Thoracic aorta (tissue), 2 donors: ENCODE results near the gene SYT6. TPM values are rescaled to one million over a fixed set of nuclear protein-coding genes. Genes with fewer than 3 reads are reported as not detected.

Experiments used
- ATAC-seq: fragments of 150-250 bp; one replicate; pipeline ENCODE4 v1.8.0; 2017; ENCODE audit warnings: low read depth; ENCODE audit not compliant: insufficient number of reproducible peaks, low FRiP score
- DNase-seq: peaks from one replicate; pipeline ENCODE4 v3.0.0-alpha.2; 2020; ENCODE audit warnings: low spot score
- H3K27ac ChIP-seq, 2 donors: fragments of 200-600 bp; sonication (generic); 1 replicate in 1 of 2; 2 replicates in 1 of 2; pipeline ENCODE4 v1.5.1; 2016; ENCODE audit warnings: mild to moderate bottlenecking in 2 of 2, moderate library complexity in 2 of 2
- H3K27me3 ChIP-seq: fragments of 200-600 bp; sonication (generic); replicated peaks from 2 replicates; pipeline ENCODE4 v1.6.0; 2016; ENCODE audit warnings: mild to moderate bottlenecking; ENCODE audit not compliant: insufficient read depth
- H3K36me3 ChIP-seq: fragments of 200-600 bp; sonication (generic); one replicate; pipeline ENCODE4 v1.5.1; 2016
- H3K4me1 ChIP-seq, 2 donors: fragments of 200-600 bp; sonication (generic); 1 replicate in 1 of 2; 2 replicates in 1 of 2; pipeline versions ENCODE4 v1.5.1 to v1.6.0; 2016; ENCODE audit warnings: low read depth in 2 of 2, mild to moderate bottlenecking in 1 of 2; ENCODE audit not compliant: control insufficient read depth in 1 of 2
- H3K4me3 ChIP-seq: fragments of 200-600 bp; sonication (generic); 2 replicates; pipeline ENCODE4 v1.5.1; 2016; ENCODE audit warnings: mild to moderate bottlenecking
- H3K9me3 ChIP-seq: fragments of 200-600 bp; sonication (generic); 2 replicates; pipeline ENCODE4 v1.5.1; 2016
- CTCF ChIP-seq: fragments of 200-600 bp; sonication (generic); IDR thresholded peaks from one replicate; pipeline ENCODE4 v1.5.1; 2019; ENCODE audit warnings: antibody characterized with exemption
- total RNA-seq, 2 donors: library from RNA; depleted of rRNA; stranded (reverse); fragments of >200 nt; gene quantifications; one replicate each; pipeline versions ENCODE4 v1.1.0 to v1.2.3, GENCODE V29; 2016

The SYT6 gene
- total RNA-seq, 2 donors from 2014 or later: 0.85 TPM; not detected in 1

- Histone ChIP-seq H3K9me3 (no peaks in the 10 kb centered on the region), H3K4me1 (no peaks in the 10 kb centered on the region), H3K36me3 (no peaks in the 10 kb centered on the region), H3K4me3 (no peak overlapping the region), H3K27ac (no peak overlapping the region), H3K27me3 (no peaks in the 10 kb centered on the region)
- TF ChIP-seq CTCF: no peak
- ATAC-seq (no peak), DNase-seq (no peak)
These were observed 13.6 kb upstream of the SYT6 start for GRCh38 chr1:114167226-114167625.

- Histone ChIP-seq H3K36me3 (no peaks in the 10 kb centered on the region), H3K27ac (no peak overlapping the region), H3K4me1 (no peaks in the 10 kb centered on the region), H3K4me3 (no peak overlapping the region), H3K27me3 (no peaks in the 10 kb centered on the region), H3K9me3 (no peaks in the 10 kb centered on the region)
- DNase-seq (no peak), ATAC-seq (no peak)
- no peak for TF ChIP-seq CTCF
These were observed 11.3 kb upstream of the SYT6 start for GRCh38 chr1:114164840-114165543.

GRCh38 chr1:114159941-114160340 lies 6.3 kb upstream of the SYT6 start:
- TF ChIP-seq CTCF: no peak
- H3K4me1 ChIP-seq: peaks cover 0 to 2% of the 10 kb centered on the region in 2 donors
- ATAC-seq: no peak
- no peaks in the 10 kb centered on the region for H3K36me3 ChIP-seq
- no peak overlapping the region for H3K27ac ChIP-seq
- no peaks in the 10 kb centered on the region for H3K9me3 ChIP-seq
- H3K4me3 ChIP-seq: no peak overlapping the region
- DNase-seq: no peak
- H3K27me3 ChIP-seq: no peaks in the 10 kb centered on the region

- Histone ChIP-seq H3K4me3 (no peak overlapping the region), H3K27me3 (no peaks in the 10 kb centered on the region), H3K36me3 (no peaks in the 10 kb centered on the region), H3K4me1 (peaks cover 14 to 27% of the 10 kb centered on the region in 2 donors), H3K9me3 (no peaks in the 10 kb centered on the region), H3K27ac (no peak overlapping the region)
- no peak for TF ChIP-seq CTCF
- ATAC-seq: no peak
- no peak for DNase-seq
These were observed 3.6 kb upstream of the SYT6 start for GRCh38 chr1:114157275-114157660.

GRCh38 chr1:114156538-114157274 lies 3.0 kb upstream of the SYT6 start:
- ATAC-seq (no peak), DNase-seq (no peak)
- no peak for TF ChIP-seq CTCF
- H3K4me1 ChIP-seq: peaks cover 14 to 33% of the 10 kb centered on the region in 2 donors
- H3K27me3 ChIP-seq: no peaks in the 10 kb centered on the region
- no peak overlapping the region for H3K27ac ChIP-seq
- H3K4me3 ChIP-seq: no peak overlapping the region
- H3K9me3 ChIP-seq: no peaks in the 10 kb centered on the region
- no peaks in the 10 kb centered on the region for H3K36me3 ChIP-seq
